ENCODE measurements around the gene ELOVL2.

The ELOVL2 gene

DNA sequence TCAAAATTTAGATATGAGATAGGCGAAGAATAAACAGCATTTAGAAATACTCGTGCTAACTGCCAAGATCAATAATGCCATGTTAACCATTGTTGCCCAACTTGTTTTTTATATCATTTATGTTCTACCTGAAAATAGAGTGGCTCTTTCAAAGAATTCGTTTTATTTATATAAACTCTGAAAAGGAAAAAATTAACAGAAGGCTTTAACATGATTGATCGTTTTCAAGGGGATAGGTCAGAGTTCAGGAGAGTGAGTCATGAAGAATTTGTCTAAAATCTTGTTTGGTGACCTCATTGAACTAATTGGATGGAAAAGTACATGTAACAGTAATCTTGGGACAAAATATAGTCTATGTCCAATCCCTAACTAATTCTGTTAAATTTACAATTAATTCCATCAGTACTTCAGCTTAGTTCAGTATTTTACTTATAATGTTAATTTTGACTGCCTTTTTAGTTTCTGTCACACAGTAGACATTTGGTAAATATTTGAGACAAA, 11.1 kb upstream of the ELOVL2 start:
- no peak for DNase-seq

DNA sequence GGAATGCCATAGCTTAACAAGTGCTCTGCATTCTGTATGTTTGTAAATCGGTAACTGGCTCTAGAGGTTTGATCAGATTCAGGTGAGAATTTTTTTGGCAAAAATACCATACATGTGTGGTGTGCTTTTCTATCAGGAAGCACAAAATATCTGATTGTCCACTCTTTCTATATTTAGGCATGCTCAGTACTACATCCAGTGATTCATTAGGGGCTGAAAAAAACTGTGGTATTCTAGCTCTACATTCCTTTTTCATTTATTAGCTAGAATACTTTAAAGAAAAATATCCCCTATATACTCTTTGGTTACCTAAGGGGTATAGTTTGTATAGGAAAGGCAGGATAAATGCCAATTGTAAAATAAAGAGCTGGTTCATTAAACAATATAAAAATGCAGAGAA, 10.6 kb upstream of the ELOVL2 start:
- DNase-seq: no peak

DNA sequence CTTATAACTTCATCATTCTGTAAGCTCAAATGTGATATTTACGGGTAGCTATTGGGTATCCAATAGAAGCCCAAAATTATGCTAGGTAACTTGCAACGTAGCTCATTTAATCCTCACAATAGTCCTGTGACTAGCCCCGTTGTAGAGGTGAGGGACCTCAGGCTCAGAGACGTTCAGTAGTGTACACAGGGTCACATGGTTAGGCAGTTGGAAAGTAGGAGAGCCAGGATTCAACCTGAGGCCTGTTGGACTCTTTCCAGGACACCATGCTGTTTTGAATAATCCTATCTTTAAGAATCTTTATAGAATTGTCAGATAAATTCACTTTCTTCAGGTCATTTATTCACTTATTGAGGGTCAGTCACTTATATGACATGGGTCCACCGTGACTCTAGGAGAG, 9.2 kb upstream of the ELOVL2 start:
- DNase-seq: no peak

DNA sequence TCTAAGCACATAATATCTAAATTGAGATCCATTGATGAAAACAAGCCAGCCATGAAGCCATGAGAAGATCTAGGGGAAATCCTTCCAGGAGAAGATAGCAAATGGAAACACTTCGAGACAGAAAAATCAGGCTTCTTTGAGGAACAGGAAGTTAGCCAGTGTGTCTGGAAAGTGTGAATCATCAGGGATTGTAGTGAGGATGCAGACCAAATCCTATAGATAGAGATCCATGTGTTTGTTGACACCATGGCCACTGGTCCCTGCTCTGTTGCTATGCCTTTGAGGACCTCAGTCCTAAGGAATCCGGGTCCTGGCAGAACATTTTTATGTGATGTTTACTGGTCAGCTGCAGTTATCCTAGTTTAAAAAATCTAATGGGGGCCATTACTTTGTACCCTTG, 6.6 kb upstream of the ELOVL2 start:
- DNase-seq: no peak

DNA sequence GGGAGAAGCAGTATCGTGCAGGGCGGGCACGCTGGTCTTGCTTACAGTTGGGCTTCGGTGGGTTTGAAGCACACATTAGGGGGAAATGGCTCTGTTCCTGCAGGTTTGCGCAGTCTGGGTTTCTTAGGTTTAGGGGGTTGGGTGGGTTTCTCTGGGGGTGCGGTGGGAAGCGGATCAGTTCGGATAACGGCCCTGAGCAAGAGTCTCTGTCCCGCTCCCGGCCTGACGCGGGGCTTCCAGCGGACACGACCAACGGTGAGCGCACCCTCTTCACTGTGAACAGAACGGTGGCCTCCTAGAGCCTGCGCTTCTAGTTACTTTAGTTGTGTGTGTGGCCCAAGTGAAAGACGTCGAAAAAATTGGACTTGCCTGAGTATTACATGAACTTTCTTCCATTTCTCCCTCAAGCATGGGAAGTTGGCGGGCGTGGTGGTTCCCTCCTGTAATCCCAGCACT, 635 bp upstream of the ELOVL2 start:
- no peak for DNase-seq

DNA sequence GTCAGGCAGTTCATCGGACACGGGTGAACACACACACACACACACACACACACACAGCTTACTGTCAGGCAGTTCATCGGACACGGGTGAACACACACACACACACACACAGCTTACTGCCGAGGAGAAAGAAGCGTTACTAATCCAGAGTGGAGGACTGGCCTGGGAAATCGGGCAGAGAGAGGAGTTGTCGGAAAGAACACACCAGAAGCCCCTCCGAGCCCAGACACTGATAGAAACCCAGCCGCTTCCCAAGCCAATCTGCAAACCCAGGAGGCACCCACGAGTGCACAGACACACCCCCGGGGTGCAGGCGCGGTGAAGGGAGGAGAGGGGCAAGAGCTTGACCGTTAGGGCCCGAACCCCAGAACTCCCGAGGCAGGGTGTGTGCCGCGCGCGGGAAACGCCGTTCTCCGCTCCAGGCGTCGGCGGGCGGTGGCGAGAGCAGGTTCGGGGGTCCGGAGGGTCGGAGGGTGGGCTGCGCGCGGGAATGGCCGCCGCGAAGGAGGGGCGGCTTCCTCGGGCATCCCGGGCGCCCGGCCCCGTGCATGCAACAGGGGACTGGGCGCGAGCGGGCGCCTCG, 636 bp downstream of the ELOVL2 start:
- no peak for DNase-seq

DNA sequence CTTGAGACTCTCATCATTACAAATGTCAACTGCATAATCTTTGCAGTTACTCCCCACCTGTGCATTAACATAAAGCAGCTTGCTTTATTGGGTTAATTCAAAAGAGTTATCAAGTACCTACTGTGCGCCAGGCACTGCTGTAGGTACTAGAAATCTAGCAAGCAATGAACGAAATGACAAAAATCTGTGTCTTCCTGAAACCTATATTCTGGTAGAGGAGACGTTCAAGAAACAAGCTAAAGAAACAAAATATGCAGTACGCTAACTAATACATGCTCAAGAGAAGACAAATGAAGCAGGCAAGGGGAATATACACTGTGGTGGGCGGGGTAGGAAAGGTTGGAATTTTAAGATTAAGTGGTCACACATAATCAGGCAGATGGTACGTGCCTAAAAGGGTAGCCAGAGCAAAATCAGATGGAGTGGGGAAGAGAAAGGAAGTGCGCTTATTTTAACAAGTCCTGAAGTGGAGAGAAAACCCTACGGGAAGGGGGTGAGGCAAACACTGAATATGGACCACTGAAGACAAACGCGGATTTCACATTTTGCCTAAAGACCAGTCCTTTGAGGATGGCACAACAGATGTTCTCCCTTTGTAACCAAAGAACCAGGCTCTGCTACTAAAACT, 1.2 kb downstream of the ELOVL2 start:
- DNase-seq: no peak

DNA sequence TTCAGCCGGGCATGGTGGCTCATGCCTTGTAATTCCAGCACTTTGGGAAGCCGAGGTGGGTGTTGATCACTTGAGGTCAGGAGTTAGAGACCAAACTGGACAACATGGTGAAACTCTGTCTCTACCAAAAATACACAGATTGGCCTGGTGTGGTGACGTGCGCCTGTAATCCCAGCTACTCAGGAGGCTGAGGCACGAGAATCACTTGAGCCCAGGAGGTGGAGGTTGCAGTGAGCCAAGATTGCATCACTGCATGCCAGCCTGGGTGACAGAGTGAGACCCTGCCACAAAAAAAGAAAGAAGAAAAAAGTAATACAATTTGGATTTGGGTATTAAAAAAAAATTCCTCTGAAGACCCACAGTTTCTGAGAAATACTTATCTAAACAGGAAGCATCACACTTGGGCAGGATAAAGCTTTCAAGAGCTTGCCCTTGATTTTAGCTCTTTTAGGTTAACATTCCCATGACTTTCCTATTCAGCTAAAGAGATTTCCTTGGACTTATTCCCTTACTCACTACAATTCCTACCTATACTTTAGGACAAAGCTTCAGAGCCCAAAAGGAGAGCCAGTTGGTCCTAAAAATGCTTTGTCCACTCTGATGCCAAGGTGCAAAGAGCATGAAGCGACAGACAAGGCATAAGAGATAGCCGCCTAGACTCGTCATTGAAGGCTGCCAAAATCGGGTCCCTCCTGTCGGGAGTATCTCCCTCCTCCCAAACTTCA, 1.9 kb downstream of the ELOVL2 start:
- DNase-seq: no peak

DNA sequence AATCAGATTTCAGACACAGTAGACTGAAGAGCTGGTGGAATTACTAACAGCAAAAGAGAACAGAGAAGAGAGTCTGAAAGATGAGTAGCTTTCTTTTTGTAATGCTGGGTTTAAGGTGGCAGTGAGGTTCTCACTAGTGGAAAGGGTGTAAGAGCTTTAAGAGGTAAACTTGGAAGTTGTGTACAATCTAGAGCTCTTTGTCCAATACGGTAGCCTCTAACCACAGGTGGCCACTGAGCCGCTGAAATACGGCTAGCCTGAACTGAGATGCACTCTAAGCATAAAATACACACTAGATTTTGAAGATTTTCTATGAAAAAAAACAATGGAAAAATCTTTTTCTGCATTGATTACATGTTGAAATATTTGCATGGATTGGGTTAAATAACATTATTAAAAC, 4.0 kb downstream of the ELOVL2 start:
- no peak for DNase-seq

DNA sequence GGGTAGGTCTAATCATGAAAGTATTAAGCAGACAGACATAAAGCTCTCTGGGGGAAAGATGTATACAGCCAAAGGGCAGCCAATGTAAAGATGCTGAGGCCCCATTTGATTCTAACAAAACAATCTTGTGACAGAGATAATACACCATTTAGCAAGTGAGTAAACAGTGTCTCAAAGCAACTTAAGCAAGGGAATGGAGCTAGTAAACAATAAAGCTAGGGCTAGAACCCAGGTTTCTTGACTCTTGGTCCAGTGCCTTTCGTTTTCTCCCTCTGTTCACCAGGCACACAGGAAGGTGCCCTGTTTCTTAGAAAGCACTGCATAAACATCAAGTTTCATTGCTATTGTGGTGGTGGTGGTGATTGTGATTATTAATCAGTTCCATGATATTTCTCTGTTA, 5.1 kb downstream of the ELOVL2 start:
- DNase-seq: no peak

DNA sequence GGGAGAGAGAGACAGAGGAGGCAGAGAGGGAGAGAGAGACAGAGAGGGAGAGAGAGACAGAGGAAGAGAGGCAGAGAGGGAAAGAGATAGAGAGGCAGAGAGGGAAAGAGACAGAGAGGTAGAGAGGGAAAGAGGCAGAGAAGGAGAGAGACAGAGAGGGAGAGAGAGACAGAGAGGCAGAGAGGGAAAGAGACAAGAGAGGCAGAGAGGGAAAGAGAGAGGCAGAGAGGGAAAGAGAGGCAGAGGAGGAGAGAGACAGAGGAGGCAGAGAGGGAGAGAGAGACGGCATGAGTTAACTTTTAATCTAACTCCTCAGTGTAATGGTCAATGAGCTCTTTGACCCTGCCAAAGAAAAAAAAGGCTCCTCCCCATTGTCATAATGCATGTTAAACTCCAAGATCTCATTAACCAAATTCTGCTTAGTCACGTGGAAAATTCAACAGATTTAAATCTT, 7.1 kb downstream of the ELOVL2 start:
- DNase-seq: no peak

DNA sequence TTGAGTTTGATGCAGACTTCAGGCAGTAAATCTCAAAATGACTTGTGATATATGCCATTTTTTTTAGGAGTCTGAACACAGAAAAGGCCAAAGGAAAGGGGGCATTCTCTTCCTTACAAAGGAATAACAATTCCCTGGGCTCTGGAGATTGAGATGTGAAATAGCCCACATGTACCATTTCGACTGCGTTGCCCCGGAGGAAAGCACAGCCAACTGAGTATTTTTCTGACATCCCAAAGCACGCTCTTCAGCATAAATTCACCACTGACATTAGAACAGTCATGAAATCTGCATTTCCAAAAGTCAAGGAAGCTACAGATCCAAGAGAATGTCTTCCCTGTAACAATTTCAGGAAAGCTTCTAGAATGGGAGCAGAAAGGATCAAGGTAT, 7.8 kb downstream of the ELOVL2 start:
- no peak for DNase-seq

DNA sequence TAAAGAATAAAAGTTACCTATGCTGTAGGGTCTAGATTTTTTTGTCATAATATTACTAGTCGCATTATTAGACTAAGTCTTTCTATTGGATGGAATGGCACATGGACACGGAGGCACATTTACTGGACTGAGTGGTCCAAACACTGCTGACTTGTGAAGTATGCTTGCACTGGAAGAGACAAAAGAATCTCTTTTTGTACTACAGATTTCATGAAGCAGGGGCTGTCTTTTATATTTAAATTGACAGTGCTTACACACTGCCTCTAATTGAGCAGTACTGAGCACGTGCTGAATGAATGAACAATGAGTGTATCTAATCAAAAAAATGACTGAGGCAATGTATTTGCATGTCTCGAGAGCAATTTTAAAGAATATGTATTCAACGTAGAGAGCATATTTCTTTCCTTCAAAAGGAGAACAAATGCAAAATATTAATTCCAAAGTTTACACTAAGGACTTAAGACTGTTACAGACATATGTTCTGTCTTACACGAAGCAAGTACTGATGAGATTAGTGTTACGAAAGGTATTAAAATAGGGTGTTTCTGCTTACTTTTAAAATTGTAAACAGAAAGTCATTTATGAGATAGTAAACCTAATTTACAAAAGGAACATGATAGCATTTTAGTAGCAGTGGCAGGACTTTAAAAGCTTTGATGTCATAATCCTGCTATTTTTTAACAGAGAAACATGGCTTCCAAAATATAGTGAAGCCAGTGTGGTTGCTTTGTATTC, 8.3 kb downstream of the ELOVL2 start:
- DNase-seq: no peak

DNA sequence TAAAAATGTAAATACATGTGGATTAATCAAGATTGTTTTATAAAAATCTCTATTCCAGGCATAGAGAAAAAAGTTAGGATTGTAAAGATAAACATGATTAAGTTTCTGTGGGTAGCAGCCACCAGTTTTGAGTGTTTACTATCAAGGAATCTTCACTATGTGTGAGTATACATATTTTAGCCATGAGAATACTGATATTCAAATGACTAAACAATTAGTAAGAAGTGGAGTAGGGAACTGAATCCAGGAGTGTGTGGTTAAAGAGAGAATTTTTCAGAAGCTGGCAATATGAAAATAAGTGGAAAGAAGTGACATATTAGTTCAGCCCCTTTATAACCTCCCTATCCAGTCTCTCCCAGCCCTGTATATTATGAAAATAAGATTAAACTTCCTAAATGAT, 10.3 kb downstream of the ELOVL2 start:
- no peak for DNase-seq

DNA sequence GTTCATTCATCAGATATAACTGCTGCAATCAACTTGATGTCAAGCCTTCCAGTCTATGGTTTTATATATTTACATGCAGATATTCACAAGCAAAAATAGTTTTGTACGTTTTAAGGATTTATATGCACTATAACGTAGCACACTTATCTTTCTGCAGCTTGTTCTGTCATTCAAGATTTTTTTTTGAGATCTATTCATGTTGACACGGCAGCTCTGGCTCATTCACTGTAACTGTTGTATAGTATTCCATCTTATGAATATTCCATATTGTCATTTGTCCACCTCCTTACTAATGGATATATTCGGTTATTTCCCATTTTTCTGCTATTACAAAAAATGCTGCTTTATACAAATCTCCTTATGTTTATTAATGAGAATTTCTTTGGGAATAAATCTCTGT, 13.2 kb downstream of the ELOVL2 start:
- DNase-seq: no peak

DNA sequence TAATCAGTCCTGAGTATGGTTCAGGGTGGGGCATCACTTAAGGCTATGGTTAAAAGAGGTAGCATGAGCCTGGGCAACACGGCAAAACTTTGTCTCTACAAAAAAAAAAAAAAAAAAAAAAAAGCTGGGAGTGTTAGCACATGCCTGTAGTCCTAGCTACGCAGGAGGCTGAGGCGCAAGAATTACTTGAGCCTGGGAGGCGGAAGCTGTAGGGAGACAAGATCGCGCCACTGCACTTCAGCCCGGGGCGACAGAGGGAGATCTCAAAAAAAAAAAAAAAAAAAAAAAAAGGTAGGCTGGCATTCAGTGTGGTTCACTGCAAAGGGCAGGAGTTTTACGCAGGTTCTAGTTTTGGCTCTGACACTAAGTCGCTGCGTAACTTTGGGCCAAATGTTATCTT, 15.1 kb downstream of the ELOVL2 start:
- no peak for DNase-seq

DNA sequence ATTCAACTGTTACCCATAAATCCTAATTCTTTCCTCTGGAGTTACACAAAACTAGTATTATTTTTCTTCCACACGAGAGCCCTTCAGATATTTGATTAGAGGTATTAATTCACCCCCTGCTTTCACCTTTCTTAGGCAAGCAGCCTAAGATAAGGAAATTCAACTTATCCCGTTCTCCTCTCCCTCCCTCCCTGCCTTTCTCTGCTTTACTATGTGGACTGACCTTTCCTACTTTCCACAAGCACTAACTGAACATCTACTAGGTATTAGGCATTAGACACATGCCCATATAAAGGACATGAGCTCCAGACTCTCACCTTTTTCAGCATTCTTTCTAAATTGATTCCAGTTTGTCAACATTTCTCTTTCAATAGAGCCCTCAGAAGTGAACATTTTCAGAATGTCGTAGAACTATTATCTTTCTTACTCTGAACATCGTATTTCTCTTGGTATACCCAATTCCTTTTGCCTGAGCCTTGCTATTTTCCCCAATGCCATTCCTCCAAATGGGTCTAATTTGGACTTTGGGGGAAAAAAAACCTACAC, 16.5 kb downstream of the ELOVL2 start:
- no peak for DNase-seq

DNA sequence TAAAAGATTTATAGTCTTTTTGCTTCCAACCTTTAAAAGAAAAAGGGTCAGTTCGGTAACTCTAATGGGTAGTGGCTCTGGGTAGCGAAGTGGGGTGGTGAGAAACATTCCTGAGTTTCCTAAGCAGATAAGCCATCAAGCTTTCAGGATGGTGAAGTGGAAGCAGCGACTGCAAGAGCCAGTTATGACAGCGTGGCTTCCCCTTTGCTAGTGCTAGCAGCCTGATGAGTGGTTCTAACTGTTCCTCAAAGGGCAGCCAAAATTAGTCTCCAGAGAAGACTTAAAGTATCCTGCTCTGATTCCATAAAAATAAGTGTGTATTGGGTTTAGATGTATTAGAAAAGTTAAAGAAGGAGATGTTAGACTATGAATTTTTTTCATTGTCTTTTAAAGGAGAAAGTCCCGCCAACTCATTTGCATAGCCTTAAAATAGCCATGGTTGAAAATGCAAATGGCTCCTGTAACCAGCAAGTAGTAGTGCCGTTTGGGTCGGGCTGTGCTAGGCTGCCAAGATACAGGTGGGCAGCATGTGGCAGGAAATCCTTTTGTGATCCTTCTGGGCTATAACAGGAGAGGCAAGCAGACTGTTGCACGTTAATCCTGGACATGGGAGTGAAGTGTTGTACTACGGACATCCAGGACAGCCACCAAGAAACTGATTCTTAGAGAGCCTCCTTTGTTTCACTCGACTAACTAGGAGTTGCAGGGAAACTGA, 18.0 kb downstream of the ELOVL2 start:
- no peak for DNase-seq

DNA sequence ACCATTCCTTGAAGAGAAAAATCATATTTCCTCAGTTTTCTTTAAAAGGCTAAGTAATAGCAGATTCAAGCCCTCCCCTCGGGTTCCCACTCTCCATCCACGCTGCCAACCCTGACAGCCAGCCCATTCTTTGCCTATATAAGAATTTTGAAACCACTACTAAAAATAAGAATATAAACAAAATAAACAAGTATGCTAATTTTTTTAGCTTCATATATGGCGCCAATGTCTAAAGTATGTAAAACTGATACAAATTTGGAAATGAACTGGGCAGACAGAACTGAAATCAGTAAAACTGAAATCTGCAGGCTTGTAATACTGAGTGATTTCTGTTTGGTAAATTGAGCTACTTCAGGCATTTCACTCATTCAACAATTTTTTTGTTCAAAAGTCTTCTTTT, 19.0 kb downstream of the ELOVL2 start:
- DNase-seq: no peak

DNA sequence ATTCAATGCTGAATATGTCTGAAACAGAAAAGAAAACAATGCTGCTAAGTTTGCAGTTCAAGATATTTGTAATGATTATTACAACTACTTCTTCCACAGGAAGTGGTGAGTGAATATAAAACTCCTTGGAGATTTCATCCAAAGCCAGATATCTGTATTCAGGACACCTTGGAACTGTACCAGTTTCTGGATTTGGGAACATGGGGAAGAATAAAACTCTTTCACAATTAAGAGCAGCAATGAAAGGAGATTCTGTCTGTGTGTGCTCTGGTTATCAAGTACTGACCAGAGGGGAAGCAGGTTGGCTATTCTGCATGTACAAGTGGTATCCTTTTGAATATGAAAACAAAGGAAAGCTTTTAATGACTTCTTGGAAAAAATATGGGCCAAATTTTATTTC, 21.1 kb downstream of the ELOVL2 start:
- DNase-seq: no peak

DNA sequence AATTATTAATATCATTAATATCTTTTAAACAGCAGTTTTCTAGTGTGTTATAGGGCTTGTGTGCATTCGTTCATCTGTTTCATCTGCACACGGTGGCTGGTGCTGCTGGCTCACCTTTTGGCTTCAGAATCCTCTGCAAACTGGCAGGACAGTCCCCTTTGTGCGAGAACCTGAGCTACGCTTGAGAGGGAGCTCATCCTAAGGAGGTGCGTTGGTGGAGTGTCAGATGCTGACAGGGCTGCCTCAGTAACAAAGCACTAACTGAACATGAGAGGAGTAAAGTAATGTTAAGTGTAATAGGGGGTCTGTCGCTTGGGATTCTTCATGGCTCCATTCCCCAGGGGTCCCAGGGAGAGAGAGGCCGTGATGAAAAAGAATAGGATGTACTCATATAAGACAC, 22.4 kb downstream of the ELOVL2 start:
- DNase-seq: no peak

DNA sequence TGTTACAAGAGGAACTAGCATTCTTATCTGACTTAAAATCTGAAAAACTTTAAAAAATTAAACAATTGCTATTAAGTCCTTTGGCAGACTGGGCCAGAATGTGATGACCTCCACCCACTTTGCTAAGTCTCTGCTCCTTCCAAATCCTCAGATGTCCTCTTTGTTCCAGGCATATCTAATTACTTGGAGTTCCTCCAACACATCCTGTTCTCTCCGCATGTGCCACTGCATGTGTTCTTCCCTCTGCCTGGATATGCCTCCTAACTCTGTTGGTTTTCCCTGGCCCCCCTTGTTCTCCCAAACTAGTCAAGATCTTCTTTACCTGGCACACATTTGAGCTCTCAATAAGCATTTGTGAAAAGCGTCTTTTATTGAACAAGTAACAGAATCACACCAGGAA, 23.1 kb downstream of the ELOVL2 start:
- DNase-seq: no peak

DNA sequence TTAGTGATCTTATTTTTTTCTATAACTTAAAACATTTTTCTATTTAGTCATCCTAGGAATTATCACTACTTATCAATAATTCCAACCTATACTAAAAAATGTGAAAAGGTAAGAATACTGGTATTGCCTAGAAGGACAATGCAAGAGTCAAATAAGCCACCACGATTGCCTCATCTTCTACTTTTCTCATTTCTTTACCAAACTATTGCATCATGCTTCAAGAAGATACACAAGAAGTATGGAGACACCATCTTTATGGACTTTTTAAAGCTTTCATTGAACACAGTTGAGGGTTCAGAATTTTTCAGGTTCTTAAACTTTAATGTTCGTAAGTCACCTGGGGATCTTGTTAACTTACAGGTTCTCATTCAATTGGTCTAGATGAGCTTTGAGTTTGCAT, 25.9 kb downstream of the ELOVL2 start:
- DNase-seq: no peak

Data from NCI-H1436 treated with DMSO at 0.1 percent for 48 hours (cell line).